Stimulated activated CD4-positive, alpha-beta T cell treated with anti-CD3 and anti-CD28 coated beads, TNF-alpha, amount 100 ng/mL, for 24 hours (primary cell): Measurements from ENCODE around the gene HNRNPUL1.
"Not testable (repeated sequence)": the region's sequence is repeated elsewhere in the genome, so short reads cannot be mapped to it uniquely, and the experiment has no call there.

Experiments
- DNase-seq, 3 experiments: peaks; one replicate each; pipeline ENCODE4 v3.0.0-alpha.2; 2020; ENCODE audit warnings: low read depth in 3 of 3

Gene HNRNPUL1

GRCh38 chr19:41263850-41264580 lies at the start of gene HNRNPUL1:
Gene HNRNPUL1, plus strand, starts transcription at chr19:41264372. Its CDS starts 132 bp downstream, at chr19:41264504.
- peak; percentile 97 to 99 (median 98) for DNase-seq

- DNase-seq, result no peak
Observed at GRCh38 chr19:41217741-41218140, 46.4 kb upstream of the HNRNPUL1 start.

DNA sequence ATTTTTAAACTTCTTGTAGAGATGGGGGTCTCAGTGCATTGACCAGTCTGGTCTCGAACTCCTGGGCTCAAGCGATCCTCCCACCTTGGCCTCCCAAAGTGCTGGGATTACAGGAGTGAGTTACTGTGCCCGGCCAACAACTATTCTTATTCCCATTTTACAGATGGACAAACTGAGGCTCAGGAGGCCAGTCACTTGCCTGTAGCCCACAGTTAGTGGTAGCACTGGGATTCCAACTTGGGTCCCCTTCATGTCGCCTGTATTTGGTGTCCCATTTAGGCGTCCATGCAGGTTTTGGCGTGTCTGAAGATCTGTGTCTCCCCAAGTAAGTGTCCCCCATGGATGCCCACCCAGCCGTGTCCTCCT lies 45.9 kb upstream of the HNRNPUL1 start:
- no peak for DNase-seq

DNA sequence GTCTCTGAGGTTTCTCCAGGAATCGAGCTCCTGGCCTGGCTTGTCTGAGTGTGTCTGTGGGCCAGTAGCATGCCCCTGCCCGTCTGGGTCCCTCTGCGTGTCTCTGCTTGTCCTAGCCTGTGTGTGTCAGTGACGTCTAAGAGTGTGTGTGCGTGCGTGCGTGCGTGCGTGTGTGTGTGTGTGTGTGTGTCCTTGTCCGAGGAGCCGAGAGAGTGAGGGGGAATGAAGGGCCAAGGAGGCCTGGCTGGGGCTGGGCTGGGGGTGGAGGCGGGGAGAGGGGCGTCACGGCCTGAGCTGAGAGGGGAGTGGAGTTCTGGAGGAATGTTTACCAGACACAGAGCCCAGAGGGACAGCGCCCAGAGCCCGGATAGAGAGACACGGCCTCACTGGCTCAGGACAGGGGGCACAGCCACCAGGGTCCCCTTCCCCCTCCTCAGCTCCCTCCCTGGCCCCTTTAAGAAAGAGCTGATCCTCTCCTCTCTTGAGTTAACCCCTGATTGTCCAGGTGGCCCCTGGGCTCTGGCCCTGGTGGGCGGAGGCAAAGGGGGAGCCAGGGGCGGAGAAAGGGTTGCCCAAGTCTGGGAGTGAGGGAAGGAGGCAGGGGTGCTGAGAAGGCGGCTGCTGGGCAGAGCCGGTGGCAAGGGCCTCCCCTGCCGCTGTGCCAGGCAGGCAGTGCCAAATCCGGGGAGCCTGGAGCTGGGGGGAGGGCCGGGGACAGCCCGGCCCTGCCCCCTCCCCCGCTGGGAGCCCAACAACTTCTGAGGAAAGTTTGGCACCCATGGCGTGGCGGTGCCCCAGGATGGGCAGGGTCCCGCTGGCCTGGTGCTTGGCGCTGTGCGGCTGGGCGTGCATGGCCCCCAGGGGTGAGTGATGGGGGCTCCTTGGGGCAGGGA lies 45.3 kb upstream of the HNRNPUL1 start, which contains the start of gene AXL:
Gene AXL, plus strand, starts transcription at position 609 of the 893 bp plus-strand sequence. Its CDS starts 170 bp downstream, at position 779.
- DNase-seq, result no peak

DNA sequence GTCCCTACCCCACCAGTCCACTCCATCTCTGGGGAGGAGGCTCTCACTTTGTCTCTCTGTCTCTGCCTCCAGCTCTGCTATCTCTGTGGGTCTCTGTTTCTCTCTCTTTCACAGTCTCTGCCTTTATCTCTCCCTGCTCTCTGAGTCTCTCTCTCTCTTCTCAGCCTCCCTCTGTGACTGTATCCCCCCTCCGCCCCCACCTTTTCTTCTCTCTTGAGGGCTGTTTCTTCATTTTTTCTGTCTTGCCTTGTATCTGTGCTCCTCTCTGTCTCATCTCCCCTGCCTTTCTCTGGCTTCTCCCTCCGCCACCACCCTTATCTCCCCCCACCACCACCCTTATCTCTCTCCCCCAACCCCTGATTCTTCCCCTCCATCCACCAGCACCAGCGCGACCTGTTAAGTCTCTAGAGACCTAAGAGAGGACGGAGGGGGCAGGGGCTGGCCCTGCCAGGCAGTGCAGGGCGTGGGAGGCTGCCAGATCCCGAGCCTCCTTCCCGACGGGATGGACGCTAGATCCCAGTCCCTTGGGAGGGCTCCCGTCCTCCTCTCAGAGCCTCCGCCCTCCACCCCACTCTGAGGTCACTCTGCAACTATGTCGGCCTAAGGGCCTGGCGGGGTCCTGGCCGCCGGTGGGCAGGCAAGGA lies 44.1 kb upstream of the HNRNPUL1 start:
- DNase-seq, result no peak

GRCh38 chr19:41220811-41221210 lies 43.4 kb upstream of the HNRNPUL1 start:
- DNase-seq, result no peak

DNA sequence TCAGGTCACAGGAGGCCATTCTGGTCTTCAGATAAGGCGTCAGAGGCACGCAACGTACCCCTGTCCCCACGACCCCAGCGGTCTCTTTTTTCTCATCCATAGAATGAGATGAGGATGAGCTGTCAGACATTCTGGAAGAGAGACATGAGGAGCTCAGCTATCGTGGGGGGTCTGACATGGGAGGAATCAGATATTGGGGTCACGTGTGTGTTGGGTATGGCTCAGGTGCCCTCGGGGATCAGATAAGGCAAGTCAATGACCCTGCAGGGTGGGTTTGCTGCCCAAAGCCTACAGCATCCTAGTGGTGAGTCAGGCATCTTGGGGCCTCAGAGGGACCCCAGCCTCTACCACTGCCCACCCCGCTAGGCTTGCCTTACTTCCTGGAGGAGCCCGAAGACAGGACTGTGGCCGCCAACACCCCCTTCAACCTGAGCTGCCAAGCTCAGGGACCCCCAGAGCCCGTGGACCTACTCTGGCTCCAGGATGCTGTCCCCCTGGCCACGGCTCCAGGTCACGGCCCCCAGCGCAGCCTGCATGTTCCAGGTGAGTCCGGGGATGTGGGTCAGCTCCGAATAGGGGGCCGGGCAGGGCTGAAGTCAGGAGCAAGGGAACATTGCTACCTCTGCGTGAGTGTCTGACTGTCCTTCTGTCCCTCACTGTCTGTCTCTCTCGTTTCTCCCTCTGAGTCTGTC lies 42.5 kb upstream of the HNRNPUL1 start:
- DNase-seq, result no peak

DNA sequence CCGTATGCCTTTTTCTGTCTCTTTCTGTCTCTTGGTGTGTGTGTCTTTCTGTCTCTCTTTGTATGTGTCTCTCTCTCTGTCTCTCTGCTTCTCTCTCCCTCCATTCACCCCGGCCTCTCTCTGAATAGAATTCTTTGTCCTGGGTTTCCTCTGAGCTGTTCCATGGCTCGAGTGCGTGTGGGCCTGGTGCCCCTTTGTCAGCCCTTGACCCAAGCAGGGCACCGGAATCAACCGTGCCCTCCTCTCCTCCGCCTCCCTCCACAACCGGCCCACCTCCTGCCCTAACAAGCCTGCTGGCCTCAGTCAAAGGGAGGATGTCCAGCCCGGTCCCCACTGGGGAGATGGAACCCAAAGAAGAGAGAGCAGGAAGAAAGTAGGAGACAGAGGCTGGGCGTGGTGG lies 41.9 kb upstream of the HNRNPUL1 start:
- no peak for DNase-seq

- DNase-seq, result no peak
Observed at GRCh38 chr19:41223431-41224234, 40.5 kb upstream of the HNRNPUL1 start.

DNA sequence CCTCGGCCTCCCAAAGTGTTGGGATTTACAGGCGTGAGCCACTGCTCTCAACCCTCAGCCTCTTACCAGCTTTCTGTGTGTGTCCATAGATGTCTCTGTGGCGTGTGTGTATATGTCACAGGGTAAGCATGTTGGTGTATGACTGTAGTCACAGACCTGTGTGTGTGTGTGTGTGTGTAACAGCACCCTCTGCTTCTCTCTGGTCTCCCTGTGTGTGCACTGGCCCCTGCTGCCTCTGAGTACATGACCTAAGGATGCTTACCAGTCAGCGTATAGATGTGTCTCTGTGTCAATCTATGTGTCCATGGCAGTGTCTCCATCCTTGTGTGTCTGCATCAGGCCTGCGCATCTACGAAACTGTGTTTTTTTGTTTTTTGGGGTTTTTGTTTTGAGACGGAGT lies 39.5 kb upstream of the HNRNPUL1 start:
- DNase-seq, result no peak

DNA sequence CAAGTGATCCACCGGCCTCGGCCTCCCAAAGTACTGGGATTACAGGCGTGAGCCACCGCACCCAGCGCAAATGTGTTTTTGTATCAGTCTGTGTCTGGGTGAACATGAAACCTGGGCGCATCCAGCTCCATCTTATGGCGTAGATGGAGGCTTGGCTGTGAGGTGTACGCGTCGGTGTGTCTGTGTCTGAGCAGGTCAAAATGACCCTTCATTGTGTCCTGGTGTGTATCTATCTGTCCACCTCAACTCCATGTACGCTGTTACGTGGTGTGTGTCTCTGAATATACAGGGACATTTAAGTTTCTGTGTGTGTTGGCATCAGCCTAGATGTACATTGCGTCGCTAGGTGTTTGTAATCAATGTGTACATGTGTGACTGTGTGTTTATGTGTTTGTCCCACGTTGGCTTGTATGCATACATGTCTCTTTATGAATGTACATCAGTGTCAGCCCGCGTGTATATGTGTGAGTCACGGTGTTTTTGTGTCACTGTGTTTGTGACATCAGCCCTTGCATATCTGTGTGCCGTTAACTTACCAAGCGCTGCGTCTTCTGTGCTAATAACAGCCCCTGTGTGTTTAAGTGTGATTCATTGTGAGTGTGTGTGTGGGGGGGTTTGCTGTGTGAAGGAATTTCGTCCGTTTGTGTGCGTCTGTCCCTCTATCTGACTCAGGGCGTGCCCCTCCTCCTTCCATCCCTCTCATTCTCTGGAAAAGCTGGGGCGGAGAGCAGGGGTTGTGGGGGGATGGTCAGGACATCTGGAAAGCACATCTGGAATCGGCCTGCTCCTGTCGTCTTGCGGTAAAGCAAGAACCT lies 38.7 kb upstream of the HNRNPUL1 start:
- DNase-seq, result peak in 2 of 3 experiments; percentile 38 to 48

GRCh38 chr19:41226053-41226873 lies 37.9 kb upstream of the HNRNPUL1 start:
- peak in 1 of 3 experiments; percentile 45 for DNase-seq

- no peak for DNase-seq
Observed at GRCh38 chr19:41226874-41227390, 37.2 kb upstream of the HNRNPUL1 start.

DNA sequence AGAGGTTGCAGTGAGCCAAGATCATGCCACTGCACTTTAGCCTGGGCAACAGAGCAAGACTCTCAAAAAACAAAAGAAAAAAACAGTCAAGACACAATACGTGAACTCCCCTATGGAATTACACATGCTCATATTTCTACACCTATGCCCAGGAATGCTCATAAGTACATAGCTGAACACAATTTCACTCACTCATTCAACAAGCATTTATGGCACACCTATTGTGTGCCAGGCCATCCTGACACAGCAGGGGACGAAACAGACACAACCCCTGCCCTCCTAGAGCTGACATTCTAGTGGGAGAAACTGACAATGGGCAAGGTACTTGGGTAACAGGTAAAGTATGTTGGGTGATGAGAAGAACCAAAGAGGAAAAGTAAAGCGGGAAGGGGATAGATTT lies 35.7 kb upstream of the HNRNPUL1 start:
- DNase-seq, result no peak

DNA sequence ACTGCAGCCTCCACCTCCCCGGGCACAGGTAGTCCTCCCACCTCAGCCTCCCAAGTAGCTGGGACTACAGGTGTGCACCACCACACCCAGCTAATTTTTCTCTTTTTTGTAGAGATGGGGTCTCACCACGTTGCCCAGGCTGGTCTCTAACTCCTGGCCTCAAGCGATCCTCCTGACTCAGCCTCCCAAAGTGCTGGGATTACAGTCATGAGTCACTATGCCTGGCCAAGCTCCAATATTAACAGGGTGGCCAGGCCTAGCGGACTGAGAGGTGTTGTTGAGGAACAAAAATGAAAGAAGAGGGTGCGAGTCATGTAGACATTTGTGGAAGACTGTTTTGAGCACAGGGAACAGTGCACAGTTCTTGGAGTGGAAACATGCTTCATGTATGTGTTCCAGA lies 34.8 kb upstream of the HNRNPUL1 start:
- not testable (repeated sequence) for DNase-seq

- DNase-seq, result no peak
Observed at GRCh38 chr19:41230067-41230857, 33.9 kb upstream of the HNRNPUL1 start.

DNA sequence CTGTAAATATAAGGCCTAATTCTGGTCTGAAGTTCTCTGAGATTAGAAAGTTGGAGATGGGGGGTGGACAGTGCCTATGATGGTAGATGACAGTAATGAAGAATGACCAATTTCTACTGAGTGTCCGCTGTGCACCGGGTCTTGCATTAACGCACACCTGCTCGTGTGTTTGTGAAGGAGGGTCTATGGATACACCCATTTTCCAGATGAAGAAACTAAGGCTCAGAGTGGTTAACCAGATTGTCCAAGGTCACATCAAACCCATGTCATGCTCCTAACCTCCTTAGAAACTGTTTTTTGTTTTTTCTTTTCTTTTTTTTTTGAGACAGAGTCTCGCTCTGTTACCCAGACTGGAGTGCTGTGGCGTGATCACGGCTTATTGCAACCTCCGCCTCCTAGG lies 31.5 kb upstream of the HNRNPUL1 start:
- DNase-seq, result no peak

DNA sequence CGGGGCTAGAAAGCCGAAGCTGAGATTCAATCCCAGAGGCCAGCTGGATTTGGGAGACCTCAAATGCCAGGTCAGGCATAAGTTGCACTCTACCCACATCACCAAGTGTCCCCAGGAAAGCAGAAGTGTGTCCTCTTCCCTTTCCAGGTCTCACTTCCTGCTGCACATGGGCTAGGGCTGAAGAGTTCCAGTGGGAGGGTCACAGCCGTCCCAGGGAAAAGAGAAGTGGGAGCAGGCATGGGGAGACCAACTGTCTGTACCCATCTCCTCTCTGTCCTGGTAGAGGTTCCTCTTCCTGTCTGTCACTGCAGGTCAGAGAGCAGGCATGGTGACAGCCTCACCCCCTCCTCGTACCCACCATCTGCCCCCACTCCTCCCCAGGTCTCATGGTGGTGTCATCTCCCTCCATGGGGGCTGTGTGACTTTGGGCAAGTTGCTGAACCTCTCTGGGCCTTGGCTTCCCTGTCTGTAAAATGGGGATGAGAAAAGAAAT lies 30.4 kb upstream of the HNRNPUL1 start:
- DNase-seq, result no peak
